ENCODE measurements around the gene CAMK1D. TPM values are rescaled to one million over a fixed set of nuclear protein-coding genes. Genes with fewer than 3 reads are reported as not detected.

The CAMK1D gene
- total and polyA plus RNA-seq, 2 donors (not counting 3 experiments of a cell fraction or from before 2014, with no cell fraction given): 0.37 to 4.2 TPM

DNA sequence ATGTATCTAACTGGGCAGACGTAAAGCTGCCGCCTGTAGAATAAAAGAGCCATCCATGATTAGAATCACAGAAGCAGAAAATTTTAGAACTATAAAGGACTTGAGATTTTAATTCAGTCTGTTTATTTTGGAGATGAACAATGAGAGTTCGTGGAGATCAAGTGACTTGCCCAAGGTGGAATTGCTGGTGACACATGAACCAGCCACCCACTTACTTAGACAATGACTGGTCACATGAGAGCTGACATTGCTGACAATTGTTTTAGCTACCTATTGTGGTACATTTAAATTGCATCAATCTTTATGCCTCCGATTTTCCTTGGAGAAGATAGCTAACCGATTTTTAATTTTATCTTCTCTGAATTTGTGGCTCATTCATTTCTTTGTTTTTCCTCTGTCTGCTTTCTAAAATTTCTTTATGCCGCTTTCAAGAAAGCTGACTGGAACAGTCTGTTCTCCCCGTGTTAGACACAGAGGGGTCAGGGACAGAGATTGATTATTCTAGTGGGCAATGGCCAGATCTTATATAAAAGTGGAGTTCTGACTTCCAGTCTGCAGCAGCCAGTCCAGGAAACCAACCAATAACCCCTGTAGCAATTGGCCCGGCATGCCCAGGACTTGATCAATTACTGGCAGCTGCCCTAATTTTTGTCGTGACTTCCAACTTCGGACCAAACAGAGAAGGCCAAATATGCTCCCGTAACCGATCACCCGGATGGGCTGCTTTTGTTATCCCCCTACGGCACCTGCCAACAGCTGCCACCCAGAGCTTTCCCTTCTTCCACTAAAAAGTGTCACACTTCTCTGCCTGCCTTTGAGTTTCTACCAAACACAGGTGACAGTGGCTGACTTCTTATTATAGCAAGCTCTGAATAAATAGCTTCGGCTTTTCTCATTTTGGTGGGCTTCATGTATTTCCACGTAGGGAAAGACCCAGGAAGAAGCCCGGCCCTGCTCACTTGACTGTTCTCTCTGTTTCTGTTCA, 241.6 kb downstream of the CAMK1D start:
- H3K36me3 ChIP-seq (ENCODE audit: control insufficient read depth in 2 of 2, extremely low read depth in 1 of 2, insufficient read depth in 2 of 2, low read length in 2 of 2): no peaks in the 10 kb centered on the region
- dilution Hi-C loops (cut with MboI; ENCODE audit: extremely low pct_ligation_motif_present, low sequenced_read_pairs) (no loop called here), intact Hi-C loops (cut with micrococcal nuclease) (no loop called here)
- TF ChIP-seq JUN (IDR thresholded peaks at IDR 0.05; ENCODE audit: borderline replicate concordance, insufficient read depth, insufficient read length, low read depth): no peak
- TF ChIP-seq EZH2 (IDR thresholded peaks at IDR 0.05; ENCODE audit: borderline replicate concordance, low read depth, low read length, severe bottlenecking): no peak
- no peak for TF ChIP-seq POLR2AphosphoS5 (IDR thresholded peaks at IDR 0.05; ENCODE audit: insufficient read depth, low read depth, low read length)
- FAIRE-seq: no peak
- no peaks in the 10 kb centered on the region for H3K79me2 ChIP-seq (ENCODE audit: control insufficient read depth, insufficient read depth, low read length)
- H3K4me1 ChIP-seq (ENCODE audit: control insufficient read depth, extremely low read depth, insufficient read depth, low read length): no peaks in the 10 kb centered on the region
- H2AFZ ChIP-seq (ENCODE audit: low read depth, low read length): no peak overlapping the region
- no TSS peak for BruUV-seq (replicated peaks)
- H3K4me3 ChIP-seq (replicated peaks in 1 of 3; ENCODE audit: insufficient read depth in 1 of 3, low read depth in 1 of 3, low read length in 3 of 3): no peak overlapping the region
- no peak for DNase-seq (ENCODE audit: low read depth, low spot score)
- ChIA-PET POLR2A (no interaction called here), CTCF (interaction anchor here (1.4 kb wide), 1 partner anchor 65 kb away, joined by 6 read pairs; no protein-coding TSS in a partner anchor)
- no peaks in the 10 kb centered on the region for H3K9me3 ChIP-seq (replicated peaks; ENCODE audit: control insufficient read depth, insufficient read depth, low read length)
- H3K27me3 ChIP-seq (ENCODE audit: control insufficient read depth in 2 of 2, insufficient read depth in 2 of 2, low read length in 2 of 2): no peaks in the 10 kb centered on the region
- no peak overlapping the region for H3K4me2 ChIP-seq (ENCODE audit: insufficient read depth, low read length)
- no peaks in the 10 kb centered on the region for H3K9me1 ChIP-seq (replicated peaks; ENCODE audit: control insufficient read depth, extremely low read depth, insufficient read depth, low read length)
- no peak overlapping the region for H3K9ac ChIP-seq (replicated peaks; ENCODE audit: extremely low read depth, insufficient read depth, low read length)
- no peaks in the 10 kb centered on the region for H4K20me1 ChIP-seq (replicated peaks; ENCODE audit: control insufficient read depth, extremely low read depth, insufficient read depth, low read length)
- H3K27ac ChIP-seq (ENCODE audit: insufficient read depth, low read depth, low read length): no peak overlapping the region

DNA sequence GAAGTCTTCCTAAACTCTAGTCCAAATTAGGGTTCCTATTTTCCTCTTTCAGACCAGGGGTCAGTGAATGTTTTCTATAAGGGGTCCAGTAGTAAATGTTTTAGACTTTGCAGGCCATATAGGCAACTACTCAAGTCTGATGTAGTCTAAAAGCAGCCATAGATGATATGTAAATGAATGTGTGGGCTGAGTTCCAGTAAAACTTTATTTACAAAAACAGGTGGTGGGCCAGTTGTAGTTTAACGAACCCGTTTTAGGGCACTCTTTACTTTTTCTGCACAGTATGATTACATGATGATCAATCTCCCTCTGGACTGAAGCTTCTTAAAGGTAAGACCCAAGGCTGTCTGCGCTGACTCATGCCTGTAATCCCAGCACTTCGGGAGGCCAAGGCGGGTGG, 243.6 kb downstream of the CAMK1D start:
- Histone ChIP-seq H3K9ac (replicated peaks; ENCODE audit: extremely low read depth, insufficient read depth, low read length) (no peak overlapping the region), H3K27ac (ENCODE audit: insufficient read depth, low read depth, low read length) (no peak overlapping the region), H3K79me2 (ENCODE audit: control insufficient read depth, insufficient read depth, low read length) (no peaks in the 10 kb centered on the region), H3K27me3 (ENCODE audit: control insufficient read depth in 2 of 2, insufficient read depth in 2 of 2, low read length in 2 of 2) (no peaks in the 10 kb centered on the region), H3K4me2 (ENCODE audit: insufficient read depth, low read length) (no peak overlapping the region), H3K9me1 (replicated peaks; ENCODE audit: control insufficient read depth, extremely low read depth, insufficient read depth, low read length) (no peaks in the 10 kb centered on the region), H3K36me3 (ENCODE audit: control insufficient read depth in 2 of 2, extremely low read depth in 1 of 2, insufficient read depth in 2 of 2, low read length in 2 of 2) (no peaks in the 10 kb centered on the region), H4K20me1 (replicated peaks; ENCODE audit: control insufficient read depth, extremely low read depth, insufficient read depth, low read length) (no peaks in the 10 kb centered on the region), H3K9me3 (replicated peaks; ENCODE audit: control insufficient read depth, insufficient read depth, low read length) (no peaks in the 10 kb centered on the region), H2AFZ (ENCODE audit: low read depth, low read length) (no peak overlapping the region), H3K4me1 (ENCODE audit: control insufficient read depth, extremely low read depth, insufficient read depth, low read length) (no peaks in the 10 kb centered on the region), H3K4me3 (replicated peaks in 1 of 3; ENCODE audit: insufficient read depth in 1 of 3, low read depth in 1 of 3, low read length in 3 of 3) (no peak overlapping the region)
- CTCF ChIA-PET: no interaction called here
- intact Hi-C loops (cut with micrococcal nuclease) (no loop called here), dilution Hi-C loops (cut with MboI; ENCODE audit: extremely low pct_ligation_motif_present, low sequenced_read_pairs) (no loop called here)
- FAIRE-seq (no peak), DNase-seq (ENCODE audit: low read depth, low spot score) (no peak)
- TF ChIP-seq POLR2A (IDR thresholded peaks at IDR 0.05; ENCODE audit: low read depth, low read length): no peak
- no peak for TF ChIP-seq JUN (IDR thresholded peaks at IDR 0.05; ENCODE audit: borderline replicate concordance, insufficient read depth, insufficient read length, low read depth)
- no peak for TF ChIP-seq POLR2AphosphoS5 (IDR thresholded peaks at IDR 0.05; ENCODE audit: insufficient read depth, low read depth, low read length)
- no peak for TF ChIP-seq EZH2 (IDR thresholded peaks at IDR 0.05; ENCODE audit: borderline replicate concordance, low read depth, low read length, severe bottlenecking)
- no TSS peak for BruUV-seq (replicated peaks)
- POLR2A ChIA-PET: no interaction called here

Data from endothelial cell of umbilical vein (primary cell).